Peyer's patch (tissue), 4 donors: ENCODE measurements around the gene TENT5C. TPM values are rescaled to one million over a fixed set of nuclear protein-coding genes. Genes with fewer than 3 reads are reported as not detected.

Experiments
- DNase-seq, 3 donors: peaks; one replicate each; pipeline ENCODE4 v3.0.0-alpha.2; 2017 to 2019
- H3K27ac ChIP-seq, 4 donors: fragments of 200-600 bp; sonication (generic); one replicate each; pipeline ENCODE4 v1.5.1; 2016 to 2019
- H3K27me3 ChIP-seq, 2 donors: fragments of 200-600 bp; sonication (generic); one replicate each; pipeline ENCODE4 v1.5.1; 2019
- H3K36me3 ChIP-seq, 3 donors: fragments of 200-600 bp; sonication (generic); one replicate each; pipeline ENCODE4 v1.5.1; 2016 to 2019
- H3K4me1 ChIP-seq, 4 donors: fragments of 200-600 bp; sonication (generic); one replicate each; pipeline ENCODE4 v1.5.1; 2016 to 2019
- H3K4me3 ChIP-seq, 4 donors: fragments of 200-600 bp; sonication (generic); 1 replicate in 3 of 4; 2 replicates in 1 of 4; pipeline ENCODE4 v1.5.1; 2016 to 2019; ENCODE audit warnings: mild to moderate bottlenecking in 1 of 4
- H3K9me3 ChIP-seq, 4 donors: fragments of 200-600 bp; sonication (generic); one replicate each; pipeline ENCODE4 v1.5.1; 2016 to 2019; ENCODE audit warnings: mild to moderate bottlenecking in 1 of 4
- POLR2A ChIP-seq, 2 donors: fragments of 450-650 bp; IDR thresholded peaks; one replicate each; pipeline ENCODE4 v1.5.1; 2017; ENCODE audit warnings: antibody characterized with exemption in 2 of 2, mild to moderate bottlenecking in 2 of 2, moderate library complexity in 2 of 2
- total RNA-seq, 4 donors: library from RNA; depleted of rRNA; stranded (reverse); fragments of >200 nt; gene quantifications; one replicate each; pipeline ENCODE4 v1.1.0, GENCODE V29; 2016
- TF ChIP-seq, protein P1 (sequence below), 6 experiments: fragments of 450-650 bp in 4 of 6; fragments of 200-600 bp in 2 of 6; sonication (generic) in 1 of 6; IDR thresholded peaks; one replicate each; pipeline ENCODE4 v1.5.1; 2017 to 2019; ENCODE audit warnings: antibody characterized with exemption in 6 of 6, mild to moderate bottlenecking in 3 of 6, moderate library complexity in 1 of 6

The TENT5C gene
- total RNA-seq, 4 donors from 2014 or later = 6.4 to 20.6 (median 12.8) TPM

DNA sequence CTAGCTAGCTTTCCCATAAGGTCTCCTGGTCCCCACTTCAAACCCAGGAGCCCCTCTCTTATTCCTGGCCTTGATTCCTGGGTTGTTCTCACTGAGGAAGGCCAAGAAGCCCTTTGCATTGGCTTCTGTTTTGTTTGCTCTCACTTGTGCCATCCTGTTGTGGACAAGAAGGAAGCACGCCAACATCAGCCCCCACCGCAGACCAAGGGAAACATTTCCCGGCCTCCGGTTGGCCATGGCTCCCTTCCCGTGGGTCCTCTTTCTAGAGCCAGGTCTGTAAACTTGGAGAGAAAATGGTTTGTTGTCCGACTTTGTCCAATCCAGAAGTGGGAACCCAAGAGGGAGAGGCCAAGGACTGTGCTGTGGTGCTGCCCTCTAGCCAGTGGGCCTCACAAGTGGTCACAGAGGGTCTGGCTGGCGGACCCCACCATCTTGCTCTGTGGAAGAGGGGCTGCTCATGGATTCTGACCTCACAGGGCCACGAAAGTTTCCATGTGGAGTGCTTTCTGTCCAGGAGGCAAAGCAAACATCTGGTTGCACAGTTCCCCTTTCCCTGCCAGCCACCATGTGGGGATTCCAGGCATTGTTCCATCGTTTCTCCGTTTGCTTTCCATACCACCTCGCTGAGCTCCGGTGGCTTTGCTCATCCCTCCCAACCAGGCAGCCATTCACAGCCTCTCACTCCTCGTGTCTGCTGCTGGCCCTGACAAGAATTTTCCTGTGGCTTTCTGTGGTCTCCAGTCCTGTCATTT lies 18.9 kb upstream of the TENT5C start:
- no peak for TF ChIP-seq POLR2A (IDR thresholded peaks at IDR 0.05)
- TF ChIP-seq, protein P1, sequence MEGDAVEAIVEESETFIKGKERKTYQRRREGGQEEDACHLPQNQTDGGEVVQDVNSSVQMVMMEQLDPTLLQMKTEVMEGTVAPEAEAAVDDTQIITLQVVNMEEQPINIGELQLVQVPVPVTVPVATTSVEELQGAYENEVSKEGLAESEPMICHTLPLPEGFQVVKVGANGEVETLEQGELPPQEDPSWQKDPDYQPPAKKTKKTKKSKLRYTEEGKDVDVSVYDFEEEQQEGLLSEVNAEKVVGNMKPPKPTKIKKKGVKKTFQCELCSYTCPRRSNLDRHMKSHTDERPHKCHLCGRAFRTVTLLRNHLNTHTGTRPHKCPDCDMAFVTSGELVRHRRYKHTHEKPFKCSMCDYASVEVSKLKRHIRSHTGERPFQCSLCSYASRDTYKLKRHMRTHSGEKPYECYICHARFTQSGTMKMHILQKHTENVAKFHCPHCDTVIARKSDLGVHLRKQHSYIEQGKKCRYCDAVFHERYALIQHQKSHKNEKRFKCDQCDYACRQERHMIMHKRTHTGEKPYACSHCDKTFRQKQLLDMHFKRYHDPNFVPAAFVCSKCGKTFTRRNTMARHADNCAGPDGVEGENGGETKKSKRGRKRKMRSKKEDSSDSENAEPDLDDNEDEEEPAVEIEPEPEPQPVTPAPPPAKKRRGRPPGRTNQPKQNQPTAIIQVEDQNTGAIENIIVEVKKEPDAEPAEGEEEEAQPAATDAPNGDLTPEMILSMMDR (IDR thresholded peaks at IDR 0.05) = no peak
- Histone ChIP-seq H3K27me3 (no peaks in the 10 kb centered on the region), H3K4me1 (no peaks in the 10 kb centered on the region), H3K27ac (no peak overlapping the region), H3K4me3 (no peak overlapping the region), H3K36me3 (no peaks in the 10 kb centered on the region), H3K9me3 (no peaks in the 10 kb centered on the region)
- DNase-seq = peak in 1 of 3 donors; percentile 22

DNA sequence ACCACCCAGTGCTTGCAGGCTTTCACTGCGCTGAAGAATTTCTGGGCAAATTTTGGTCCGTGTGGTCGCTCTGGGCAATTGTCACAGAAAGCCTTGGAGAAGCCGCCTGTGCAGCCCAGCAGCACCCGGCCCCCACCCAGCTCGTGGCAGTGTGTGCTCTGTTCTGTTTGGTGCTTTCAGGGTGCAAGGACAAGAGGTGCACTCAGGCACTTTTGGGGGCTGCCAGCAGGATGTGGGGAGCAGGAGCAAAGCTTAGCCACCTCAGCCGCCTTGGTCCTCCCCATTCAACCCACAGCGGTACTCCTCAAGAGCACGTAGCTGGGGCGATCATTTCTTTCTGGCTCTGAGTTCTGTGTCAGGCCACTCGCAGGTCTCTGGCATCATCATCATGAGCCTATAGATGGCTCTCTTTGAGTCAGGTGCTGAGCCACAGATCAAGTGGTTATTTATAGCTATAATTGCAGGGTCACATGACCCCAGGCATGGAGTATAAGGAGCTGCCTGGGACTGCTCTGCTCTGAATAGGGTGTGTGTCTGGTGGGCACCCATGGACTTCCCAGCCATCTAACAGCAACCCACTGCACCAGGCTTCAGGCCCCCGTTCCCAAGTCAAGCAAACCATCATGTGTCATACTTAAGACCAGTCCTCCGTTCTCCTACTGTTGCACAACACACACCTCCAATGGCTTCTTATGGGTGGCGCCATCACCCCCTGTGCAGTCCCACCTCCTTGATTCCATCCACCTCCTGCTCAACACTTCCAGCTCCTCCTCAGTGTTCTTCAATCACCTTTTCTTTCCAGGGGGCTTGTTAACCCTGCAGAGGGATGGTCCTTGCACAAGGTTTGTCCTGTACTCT lies 18.1 kb upstream of the TENT5C start:
- Histone ChIP-seq H3K27ac (no peak overlapping the region), H3K36me3 (no peaks in the 10 kb centered on the region), H3K4me3 (no peak overlapping the region), H3K9me3 (no peaks in the 10 kb centered on the region), H3K4me1 (no peaks in the 10 kb centered on the region), H3K27me3 (no peaks in the 10 kb centered on the region)
- no peak for TF ChIP-seq POLR2A (IDR thresholded peaks at IDR 0.05)
- TF ChIP-seq, protein P1 (IDR thresholded peaks at IDR 0.05) = no peak
- peak in 1 of 3 donors; percentile 23 for DNase-seq

DNA sequence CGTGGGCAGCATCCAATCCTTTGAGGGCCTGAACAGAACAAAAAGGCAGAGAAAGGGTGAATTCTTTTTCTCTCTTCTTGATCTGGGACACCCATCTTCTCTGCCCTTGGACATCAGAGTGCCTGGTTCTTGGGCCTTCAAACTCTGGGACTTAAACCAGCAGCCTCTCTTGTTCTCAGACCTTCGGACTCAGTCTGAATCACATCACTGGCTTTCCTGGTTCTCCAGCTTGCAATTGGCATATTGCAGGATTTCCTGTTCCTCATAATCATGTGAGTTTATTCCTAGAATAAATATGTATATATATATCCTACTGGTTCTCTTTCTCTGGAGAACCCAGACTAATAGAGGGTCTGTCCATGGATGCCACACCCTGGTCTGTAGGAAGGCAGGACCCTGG lies 16.3 kb upstream of the TENT5C start:
- Histone ChIP-seq H3K36me3 (no peaks in the 10 kb centered on the region), H3K27ac (no peak overlapping the region), H3K9me3 (no peaks in the 10 kb centered on the region), H3K4me3 (no peak overlapping the region), H3K27me3 (no peaks in the 10 kb centered on the region), H3K4me1 (no peaks in the 10 kb centered on the region)
- TF ChIP-seq, protein P1 (IDR thresholded peaks at IDR 0.05) = no peak
- TF ChIP-seq POLR2A (IDR thresholded peaks at IDR 0.05) = no peak
- DNase-seq = peak in 1 of 3 donors; percentile 10

DNA sequence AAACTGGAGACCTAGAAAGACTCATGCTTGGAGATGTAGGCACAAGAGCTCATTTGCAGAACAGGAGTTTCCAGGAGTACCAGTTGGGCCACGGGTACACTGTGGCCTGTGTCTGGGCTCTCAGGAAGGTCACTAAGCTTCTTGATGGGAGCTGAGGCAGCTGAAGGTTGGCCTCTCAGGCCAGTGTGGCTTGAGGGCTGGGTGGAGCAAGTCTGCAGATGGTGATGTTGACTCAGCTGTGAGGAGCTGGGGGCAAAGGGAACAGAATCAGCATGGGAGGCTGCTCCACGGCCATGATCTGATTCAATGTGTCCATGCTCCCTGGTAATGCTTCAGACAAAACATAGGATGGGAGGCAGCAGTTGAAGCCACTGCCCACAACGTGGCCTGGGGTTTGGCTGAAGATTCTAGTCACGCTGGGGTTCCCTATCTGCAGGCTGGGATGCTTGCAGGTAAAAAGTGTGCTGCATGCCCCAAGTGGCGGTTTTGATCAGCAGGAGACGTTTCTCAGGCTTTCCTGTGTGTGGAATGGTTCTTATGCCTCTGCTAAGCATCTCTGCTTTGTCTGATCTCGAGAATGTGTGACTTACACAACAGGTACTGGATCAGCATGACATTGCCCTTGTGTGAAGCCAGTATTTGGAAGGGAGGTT lies 15.4 kb upstream of the TENT5C start:
- Histone ChIP-seq H3K4me3 (no peak overlapping the region), H3K4me1 (no peaks in the 10 kb centered on the region), H3K27ac (no peak overlapping the region), H3K9me3 (no peaks in the 10 kb centered on the region), H3K27me3 (no peaks in the 10 kb centered on the region), H3K36me3 (no peaks in the 10 kb centered on the region)
- TF ChIP-seq POLR2A (IDR thresholded peaks at IDR 0.05) = no peak
- TF ChIP-seq, protein P1 (IDR thresholded peaks at IDR 0.05) = peak in 1 of 6 experiments; percentile 3
- peak in 1 of 3 donors; percentile 51 for DNase-seq

DNA sequence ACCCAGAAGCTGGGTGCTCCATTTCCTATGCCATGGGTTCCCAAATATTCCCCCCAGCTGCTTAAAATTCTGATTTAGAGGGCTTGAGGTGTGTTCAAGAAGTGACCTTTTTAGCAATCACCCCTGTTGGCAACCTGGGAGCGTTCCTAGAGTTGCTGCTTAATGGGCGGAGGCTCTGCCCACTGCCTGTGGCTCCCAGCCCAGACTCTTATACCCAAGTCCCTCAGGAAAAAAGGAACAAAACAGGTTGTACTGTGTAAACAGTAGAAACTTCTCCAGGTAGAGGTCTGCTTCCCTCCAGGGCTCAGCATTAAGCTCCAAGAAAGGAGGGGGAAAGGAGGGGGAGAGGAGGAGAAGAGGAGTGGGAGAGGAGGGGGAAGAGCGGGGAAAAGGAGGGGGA lies 14.6 kb upstream of the TENT5C start:
- no peaks in the 10 kb centered on the region for H3K36me3 ChIP-seq
- H3K9me3 ChIP-seq = no peaks in the 10 kb centered on the region
- H3K27me3 ChIP-seq = no peaks in the 10 kb centered on the region
- H3K4me1 ChIP-seq = no peaks in the 10 kb centered on the region
- H3K27ac ChIP-seq = no peak overlapping the region
- no peak overlapping the region for H3K4me3 ChIP-seq
- no peak for TF ChIP-seq POLR2A (IDR thresholded peaks at IDR 0.05)
- TF ChIP-seq, protein P1 (IDR thresholded peaks at IDR 0.05) = no peak
- DNase-seq = peak in 1 of 3 donors; percentile 2
